ENCODE data around the gene PARVB.

DNA sequence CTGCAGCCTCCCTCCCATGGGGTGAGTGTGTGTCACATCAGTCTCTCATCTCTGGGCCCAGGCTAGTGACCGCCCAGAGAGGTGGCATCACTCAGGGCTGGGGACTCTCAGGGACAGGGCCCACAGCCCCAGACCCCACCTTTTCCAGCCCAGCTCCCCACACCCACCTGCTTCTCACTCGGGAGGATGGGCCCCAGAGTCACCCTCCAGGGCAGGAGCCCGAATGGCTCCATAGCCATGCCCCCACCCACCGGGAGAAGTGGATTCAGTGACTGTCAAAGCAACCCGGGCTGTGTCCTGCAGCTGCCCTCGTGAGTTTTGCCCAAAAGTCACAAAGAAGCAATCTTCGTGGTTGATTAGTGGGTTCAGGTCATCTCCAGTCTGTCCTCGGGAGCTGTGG is 182.6 kb downstream of the PARVB start:
- TF ChIP-seq, protein P1, sequence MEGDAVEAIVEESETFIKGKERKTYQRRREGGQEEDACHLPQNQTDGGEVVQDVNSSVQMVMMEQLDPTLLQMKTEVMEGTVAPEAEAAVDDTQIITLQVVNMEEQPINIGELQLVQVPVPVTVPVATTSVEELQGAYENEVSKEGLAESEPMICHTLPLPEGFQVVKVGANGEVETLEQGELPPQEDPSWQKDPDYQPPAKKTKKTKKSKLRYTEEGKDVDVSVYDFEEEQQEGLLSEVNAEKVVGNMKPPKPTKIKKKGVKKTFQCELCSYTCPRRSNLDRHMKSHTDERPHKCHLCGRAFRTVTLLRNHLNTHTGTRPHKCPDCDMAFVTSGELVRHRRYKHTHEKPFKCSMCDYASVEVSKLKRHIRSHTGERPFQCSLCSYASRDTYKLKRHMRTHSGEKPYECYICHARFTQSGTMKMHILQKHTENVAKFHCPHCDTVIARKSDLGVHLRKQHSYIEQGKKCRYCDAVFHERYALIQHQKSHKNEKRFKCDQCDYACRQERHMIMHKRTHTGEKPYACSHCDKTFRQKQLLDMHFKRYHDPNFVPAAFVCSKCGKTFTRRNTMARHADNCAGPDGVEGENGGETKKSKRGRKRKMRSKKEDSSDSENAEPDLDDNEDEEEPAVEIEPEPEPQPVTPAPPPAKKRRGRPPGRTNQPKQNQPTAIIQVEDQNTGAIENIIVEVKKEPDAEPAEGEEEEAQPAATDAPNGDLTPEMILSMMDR (conservative IDR thresholded peaks at IDR 0.05; ENCODE audit: low read depth, low read length), result no peak
- TF ChIP-seq EZH2 (IDR thresholded peaks at IDR 0.05; ENCODE audit: low read length, unreplicated experiment), result no peak

Data from PC-3 (cell line).